GM18498 (cell line): ENCODE data around the gene CDH23.

Source experiments
- ATAC-seq: cut with Tn5 transposase; IDR thresholded peaks from one replicate; pipeline ENCODE4 v1.9.1; 2021; ENCODE audit warnings: mild to moderate bottlenecking, moderate library complexity; ENCODE audit not compliant: unreplicated experiment

CDH23 gene

DNA sequence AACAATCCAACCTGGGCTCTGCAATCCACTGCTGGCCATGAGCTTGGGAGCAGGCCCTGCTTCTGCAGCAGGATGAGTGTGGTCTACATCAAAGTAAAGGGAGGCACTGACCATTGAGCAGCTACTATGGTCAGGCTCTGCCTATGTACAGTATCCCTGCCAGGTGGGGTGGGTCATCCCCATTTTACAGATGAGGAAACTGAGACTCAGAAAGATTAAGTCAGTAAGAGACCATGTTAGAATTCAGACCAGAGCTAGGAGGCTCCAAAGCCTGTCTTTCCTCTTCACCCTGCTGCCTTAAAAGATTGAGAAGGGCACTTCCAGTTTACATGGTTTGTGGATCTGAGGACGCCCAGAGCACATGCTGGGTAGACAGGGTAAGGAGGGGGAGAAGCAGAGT lies 27.1 kb upstream of the CDH23 start:
- ATAC-seq: no peak

DNA sequence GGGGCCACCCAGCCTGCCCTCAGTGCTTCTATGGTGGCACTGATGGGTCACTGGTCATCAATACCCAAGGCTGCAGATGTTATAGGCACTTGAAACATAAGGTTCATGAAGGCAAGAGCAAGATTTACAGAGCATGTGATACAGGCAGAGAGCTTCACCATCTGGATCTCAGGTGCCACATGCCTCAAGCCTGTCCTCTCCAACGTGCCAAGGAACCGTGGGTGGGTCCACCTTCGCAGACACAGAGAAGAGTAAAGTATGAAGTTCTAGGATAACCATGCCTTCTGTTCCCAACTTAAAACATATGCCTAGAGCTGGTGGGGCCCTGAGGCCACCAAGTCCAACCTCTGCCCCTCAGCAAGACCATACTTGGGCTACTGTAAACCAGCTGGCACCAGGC lies 26.7 kb upstream of the CDH23 start:
- no peak for ATAC-seq

DNA sequence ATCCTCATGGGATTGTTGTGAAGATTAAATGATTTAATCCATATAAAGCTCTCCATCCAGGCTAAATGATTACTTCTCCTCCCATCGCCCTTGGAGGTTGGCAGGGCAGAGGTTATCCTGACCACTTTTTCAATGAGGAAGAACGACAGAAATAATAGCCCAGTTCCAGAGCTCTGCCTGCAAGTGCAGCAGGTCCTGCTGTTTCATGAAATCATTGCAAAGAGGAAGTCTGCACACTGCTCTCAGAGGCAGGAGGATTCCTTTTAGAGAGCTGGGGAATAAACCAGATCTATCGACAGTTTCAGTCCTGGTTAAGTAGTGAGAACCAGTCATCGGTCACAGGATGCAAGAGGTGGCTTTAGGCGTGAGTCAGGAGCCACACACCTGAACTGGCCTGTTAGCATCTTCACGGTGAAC lies 25.0 kb upstream of the CDH23 start:
- ATAC-seq: peak; percentile 39

DNA sequence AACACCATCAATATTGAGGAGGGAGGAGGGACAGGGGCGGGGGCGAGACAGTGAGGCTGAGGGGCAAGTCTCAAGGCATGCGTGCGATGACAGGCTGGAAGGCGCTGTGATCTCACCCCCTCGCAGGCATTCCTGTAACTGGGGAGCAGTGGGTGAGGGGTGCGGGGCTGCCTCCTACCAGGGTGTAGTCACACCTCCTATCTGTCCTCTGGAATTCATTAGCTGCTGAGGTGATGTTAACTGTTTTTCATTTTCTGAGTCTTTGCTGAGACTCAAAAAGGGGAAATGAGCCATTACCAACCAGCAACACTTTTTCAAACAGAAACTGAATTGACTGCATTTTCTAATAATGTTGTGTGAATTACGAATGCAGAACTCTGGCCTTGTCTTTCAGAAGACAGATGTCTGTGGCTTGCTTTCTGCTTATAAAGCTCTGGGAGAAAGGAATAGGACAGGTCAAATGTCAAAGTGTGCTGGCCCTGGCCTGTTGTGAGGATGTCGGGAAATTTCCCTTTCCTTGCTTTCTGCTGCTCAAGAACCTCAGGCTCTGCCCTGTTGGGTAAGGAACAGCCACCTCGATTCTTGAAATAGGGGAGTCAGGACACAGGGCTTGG lies 23.7 kb upstream of the CDH23 start:
- ATAC-seq: peak; percentile 58

DNA sequence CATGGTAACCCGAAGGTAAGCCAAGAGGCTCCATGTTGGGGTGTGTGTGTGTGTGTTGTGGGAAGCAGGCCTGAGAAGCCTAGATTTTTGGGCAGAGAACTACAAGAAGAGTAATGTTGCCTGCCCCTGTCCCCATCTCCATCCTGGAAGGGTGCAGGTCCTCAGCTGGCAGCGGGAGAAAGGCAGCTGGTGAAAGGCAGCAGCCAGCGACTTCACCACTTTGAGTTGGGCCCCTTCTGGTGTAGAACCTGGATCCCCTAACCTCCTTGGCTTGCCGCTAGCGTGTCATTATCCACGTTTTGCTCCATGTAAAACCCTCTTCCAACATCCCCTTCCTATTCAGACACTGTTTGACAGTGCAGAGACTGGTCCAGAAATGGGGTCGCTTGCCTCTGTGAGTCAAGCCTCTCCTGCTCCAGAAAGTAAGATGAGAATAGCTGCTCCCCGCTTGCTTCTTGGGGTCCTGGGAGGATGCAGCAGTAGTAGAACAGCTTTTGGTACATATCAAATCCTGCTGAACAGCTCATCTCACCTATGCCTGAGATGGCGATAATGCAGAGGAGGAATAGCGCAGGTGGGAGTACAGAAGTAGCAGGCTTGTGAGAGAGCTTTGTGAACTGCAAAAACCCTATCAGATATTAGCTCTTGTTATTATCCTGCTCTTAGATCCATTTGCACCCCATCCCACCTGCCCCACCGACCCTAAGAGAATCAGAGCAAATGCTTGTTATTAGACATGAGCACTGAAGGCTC lies 22.1 kb upstream of the CDH23 start:
- ATAC-seq: no peak

DNA sequence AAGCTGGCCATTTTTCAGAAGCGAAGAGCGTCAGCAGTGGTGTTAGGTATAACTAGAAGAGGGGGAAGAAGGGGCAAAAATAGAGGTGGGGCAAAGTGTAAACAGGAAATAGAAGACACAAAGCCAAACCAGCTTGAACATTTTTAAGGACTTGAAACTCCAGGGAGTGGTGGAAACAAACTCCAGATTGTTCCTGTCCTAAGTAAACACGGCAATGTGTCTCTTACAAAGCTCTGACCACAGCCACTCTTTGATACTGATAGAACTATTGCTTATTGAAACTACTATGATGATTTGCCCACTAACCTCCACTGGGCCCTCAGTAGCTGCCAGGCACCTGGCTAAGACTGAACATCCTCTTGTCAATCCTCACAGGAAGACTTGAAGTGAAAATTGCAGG lies 20.8 kb upstream of the CDH23 start:
- no peak for ATAC-seq

GRCh38 chr10:71378336-71379117 lies 18.2 kb upstream of the CDH23 start:
- ATAC-seq: no peak

- ATAC-seq: no peak
Measured at GRCh38 chr10:71379118-71379766, 17.5 kb upstream of the CDH23 start.

- no peak for ATAC-seq
Measured at GRCh38 chr10:71380841-71381240, 15.9 kb upstream of the CDH23 start.

- ATAC-seq: no peak
Measured at GRCh38 chr10:71381611-71382010, 15.1 kb upstream of the CDH23 start.

- no peak for ATAC-seq
Measured at GRCh38 chr10:71382028-71382427, 14.7 kb upstream of the CDH23 start.

DNA sequence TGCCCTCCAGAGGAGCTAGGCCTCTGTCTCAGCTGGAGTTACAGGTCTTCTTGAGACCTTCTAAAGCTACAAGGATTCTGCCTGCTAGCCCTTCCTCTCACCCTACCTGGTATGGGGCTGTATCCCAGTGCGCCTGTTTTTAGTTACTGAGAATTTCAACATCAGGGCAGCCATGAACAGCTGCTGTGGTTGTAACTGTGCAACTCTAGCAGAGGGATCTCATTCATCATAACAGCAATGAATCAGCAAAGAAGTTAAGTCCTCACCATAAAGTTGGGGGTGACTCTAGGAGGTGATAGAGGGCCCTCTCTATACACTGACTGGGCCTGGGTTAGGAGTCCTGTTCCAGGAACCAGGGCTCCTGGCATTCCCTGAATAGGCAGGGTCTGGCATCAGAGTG lies 14.0 kb upstream of the CDH23 start:
- ATAC-seq: no peak

DNA sequence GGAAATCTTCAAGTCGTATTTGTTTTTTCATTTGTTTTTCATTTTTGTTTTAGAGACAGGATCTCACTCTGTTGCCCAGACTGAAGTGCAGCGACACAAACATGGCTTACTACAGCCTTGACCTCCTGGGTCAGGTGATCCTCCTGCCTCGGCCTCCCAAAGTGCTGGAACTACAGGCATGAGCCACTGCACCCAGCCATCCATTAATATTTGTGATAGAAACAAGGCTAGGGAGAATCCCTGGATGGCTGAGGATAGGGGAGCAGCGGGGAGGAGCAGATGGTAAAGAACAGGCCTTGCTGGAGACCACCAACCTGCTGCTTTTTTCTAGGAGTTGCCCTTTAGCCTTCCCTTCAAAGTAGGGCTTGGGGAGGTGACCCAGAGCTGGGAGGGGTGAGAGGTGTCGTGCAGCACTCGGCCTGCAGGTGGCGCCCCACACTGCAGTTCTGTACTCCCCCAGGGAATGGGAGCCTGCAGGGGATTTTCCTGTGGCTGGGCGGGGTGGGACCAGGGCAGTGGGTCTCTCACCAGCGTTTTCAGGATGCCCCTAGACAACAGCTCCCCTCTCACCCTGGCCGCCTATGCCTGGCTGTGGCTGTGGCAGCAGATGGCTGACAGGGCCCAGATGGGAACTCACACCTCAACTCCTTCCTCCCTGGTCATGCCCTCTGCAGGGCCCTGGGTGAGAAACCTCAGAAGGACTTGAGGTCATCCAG lies 12.6 kb upstream of the CDH23 start:
- ATAC-seq: peak; percentile 53

- no peak for ATAC-seq
Measured at GRCh38 chr10:71388171-71388570, 8.5 kb upstream of the CDH23 start.

GRCh38 chr10:71388583-71389310 lies 8.0 kb upstream of the CDH23 start:
- ATAC-seq: no peak

DNA sequence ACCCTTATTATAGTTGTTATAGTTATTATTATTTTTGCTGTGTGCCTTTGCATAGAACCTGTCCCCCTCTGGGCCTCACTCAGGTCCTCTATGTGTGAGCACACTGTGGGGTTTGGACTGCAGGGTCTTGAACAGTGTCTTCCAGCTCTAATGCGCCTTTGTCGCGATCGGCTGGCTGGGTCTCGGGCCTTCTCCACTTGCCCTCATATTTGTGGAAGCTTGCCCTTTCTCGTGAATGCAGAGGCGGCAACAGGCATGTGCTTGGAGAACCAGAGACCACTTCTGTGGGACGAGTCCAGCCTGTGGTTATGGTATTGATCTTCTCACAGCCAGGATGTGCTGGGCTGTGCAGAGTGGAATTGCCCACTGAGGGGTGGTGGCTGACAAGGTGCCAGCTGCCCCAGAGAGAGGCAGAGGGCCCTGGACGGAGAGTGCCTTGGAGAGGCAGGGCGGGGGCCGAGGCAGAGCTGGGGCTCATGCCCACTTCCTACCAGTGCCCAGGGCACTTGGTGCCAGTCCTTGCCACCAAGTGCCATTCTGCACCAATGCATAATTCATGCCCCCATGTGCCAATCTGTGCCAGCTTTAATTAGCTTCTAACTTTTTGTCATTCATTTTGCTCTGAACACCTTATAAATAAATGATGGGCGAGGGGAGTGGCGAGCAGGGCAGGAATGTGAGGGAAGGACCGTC lies 6.8 kb upstream of the CDH23 start:
- no peak for ATAC-seq

DNA sequence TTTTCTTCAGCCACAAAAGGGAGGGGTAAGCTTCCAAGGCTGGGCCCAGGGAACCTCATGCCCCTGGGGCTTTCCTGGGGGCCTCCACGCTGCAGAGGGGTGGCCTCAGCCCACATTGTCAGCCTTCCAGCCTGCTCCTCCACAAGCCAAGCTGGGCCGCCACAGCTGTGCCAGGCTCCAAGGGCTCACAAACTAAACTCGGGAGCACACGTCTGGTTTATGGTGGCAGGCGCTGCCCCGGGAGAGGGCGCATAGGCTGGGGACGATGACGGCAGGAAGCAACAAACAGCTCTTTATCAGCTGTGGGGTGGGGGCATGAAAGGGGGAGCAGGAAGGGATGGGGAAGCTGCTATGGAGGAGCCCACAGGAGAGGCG lies 6.3 kb upstream of the CDH23 start:
- ATAC-seq: no peak

GRCh38 chr10:71390921-71391690 lies 5.6 kb upstream of the CDH23 start:
- no peak for ATAC-seq

GRCh38 chr10:71391701-71392100 lies 5.0 kb upstream of the CDH23 start:
- no peak for ATAC-seq
